GM12878 (cell line): ENCODE measurements around the gene GBGT1. TPM values are rescaled to one million over a fixed set of nuclear protein-coding genes. Genes with fewer than 3 reads are reported as not detected.

Experiments used
- ATAC-seq: fragments of 200-7000 bp; cut with Tn5 transposase; 3 replicates; pipeline ENCODE4 v1.9.1; 2020; ENCODE audit warnings: mild to moderate bottlenecking, moderate library complexity
- BruUV-seq: library from RNA; stranded (reverse); fragments of 400-500 nt; replicated peaks from 2 replicates; lab custom pipeline; 2021; lab: Mats Ljungman, UMichigan
- CTCF ChIA-PET: fragments of 300-600 bp; sonication (Branson Sonifier 250); formaldehyde crosslinking; extraction: SDS; loops from one replicate; lab custom pipeline; 2021; ENCODE audit warnings: inconsistent platforms; lab: Yijun Ruan, JAX
- POLR2A ChIA-PET: fragments of 350-600 bp; formaldehyde crosslinking; extraction: SDS; loops from one replicate; lab custom pipeline; 2021; ENCODE audit warnings: inconsistent platforms; lab: Charles Lee
- RAD21 ChIA-PET: fragments of 300-600 bp; sonication (Branson Sonifier 250); formaldehyde crosslinking; loops from one replicate; lab custom pipeline; 2023; ENCODE audit warnings: antibody characterized with exemption; ENCODE audit not compliant: unreplicated experiment; lab: Charles Lee
- SMC1A ChIA-PET: fragments of 300-600 bp; sonication (Branson Sonifier 250); formaldehyde crosslinking; loops from one replicate; lab custom pipeline; 2023; ENCODE audit not compliant: unreplicated experiment, uncharacterized antibody; lab: Charles Lee
- DNase-seq: peaks from one replicate; pipeline ENCODE4 v3.0.0-alpha.2; 2011; ENCODE audit warnings: low read depth, low spot score
- FAIRE-seq: peaks from 3 replicates; lab custom pipeline; 2011; peaks lifted over from hg19 to GRCh38; lab: Jason Lieb, UNC
- H2AFZ ChIP-seq: 2 replicates; pipeline ENCODE4 v1.6.0; 2011; ENCODE audit warnings: low read depth, low read length, control low read depth; ENCODE audit not compliant: control insufficient read depth
- H3K27ac ChIP-seq: 2 replicates; pipeline ENCODE4 v1.5.1; 2011; ENCODE audit warnings: control low read depth; ENCODE audit not compliant: control insufficient read depth, insufficient read depth
- H3K27me3 ChIP-seq, 2 experiments: replicated peaks in 1 of 2; 2 replicates each; pipeline versions ENCODE4 v1.6.0 to v1.6.1; 2011; ENCODE audit warnings: low read length in 1 of 2; ENCODE audit not compliant: control insufficient read depth in 2 of 2, insufficient read depth in 2 of 2
- H3K36me3 ChIP-seq, 2 experiments: 2 replicates each; pipeline ENCODE4 v1.5.1; 2011; ENCODE audit warnings: low read length in 1 of 2; ENCODE audit not compliant: control insufficient read depth in 2 of 2, insufficient read depth in 2 of 2
- H3K4me1 ChIP-seq: 2 replicates; pipeline ENCODE4 v1.6.1; 2011; ENCODE audit warnings: mild to moderate bottlenecking, low read length, moderate library complexity, mixed read lengths; ENCODE audit not compliant: control insufficient read depth, insufficient read depth
- H3K4me2 ChIP-seq: 2 replicates; pipeline ENCODE4 v1.6.0; 2011; ENCODE audit warnings: control low read depth; ENCODE audit not compliant: control insufficient read depth, insufficient read depth
- H3K4me3 ChIP-seq: fragments of 200-600 bp; sonication (generic); 2 replicates; pipeline ENCODE4 v1.5.1; 2016
- H3K79me2 ChIP-seq: 2 replicates; pipeline ENCODE4 v1.6.0; 2011; ENCODE audit warnings: low read length; ENCODE audit not compliant: control insufficient read depth, insufficient read depth
- H3K9ac ChIP-seq: 2 replicates; pipeline ENCODE4 v1.8.0; 2011; ENCODE audit warnings: low read length, control low read depth, mixed read lengths; ENCODE audit not compliant: control insufficient read depth, insufficient read depth
- H3K9me3 ChIP-seq: replicated peaks from 3 replicates; pipeline ENCODE4 v1.5.1; 2011; ENCODE audit warnings: mild to moderate bottlenecking, low read length; ENCODE audit not compliant: control insufficient read depth, insufficient read depth
- H4K20me1 ChIP-seq: 2 replicates; pipeline ENCODE4 v1.6.0; 2011; ENCODE audit not compliant: control insufficient read depth, insufficient read depth
- CBX3 ChIP-seq: fragments of 200-600 bp; sonication (generic); IDR thresholded peaks from 2 replicates; pipeline ENCODE4 v1.6.1; 2016; ENCODE audit warnings: low read depth, borderline replicate concordance
- DPF2 ChIP-seq: fragments of 450-650 bp; IDR thresholded peaks from 2 replicates; pipeline ENCODE4 v1.6.1; 2017; ENCODE audit warnings: mild to moderate bottlenecking
- GABPA ChIP-seq: IDR thresholded peaks from 2 replicates; pipeline ENCODE4 v1.6.1; 2014; ENCODE audit warnings: antibody characterized with exemption, low read depth, mild to moderate bottlenecking, inconsistent platforms
- HCFC1 ChIP-seq: fragments of 150-350 bp; IDR thresholded peaks from 2 replicates; pipeline ENCODE4 v1.6.1; 2014; ENCODE audit warnings: low read length
- HDAC6 ChIP-seq: fragments of 200-600 bp; sonication (generic); IDR thresholded peaks from one replicate; pipeline ENCODE4 v1.8.0; 2017; ENCODE audit warnings: antibody characterized with exemption; ENCODE audit not compliant: unreplicated experiment
- MYB ChIP-seq: fragments of 150-350 bp; IDR thresholded peaks from 2 replicates; pipeline ENCODE4 v1.6.1; 2014; ENCODE audit warnings: mild to moderate bottlenecking, low read depth, low read length, borderline replicate concordance
- NR2C1 ChIP-seq: fragments of 450-650 bp; IDR thresholded peaks from 2 replicates; pipeline ENCODE4 v1.6.1; 2017; ENCODE audit warnings: antibody characterized with exemption, mild to moderate bottlenecking, moderate library complexity
- NRF1 ChIP-seq: conservative IDR thresholded peaks from 2 replicates; pipeline ENCODE4 v1.6.1; 2011; ENCODE audit warnings: mild to moderate bottlenecking, low read depth, low read length, improper control_type of control experiment
- POLR2AphosphoS5 ChIP-seq: IDR thresholded peaks from 2 replicates; pipeline ENCODE4 v1.6.1; 2011; ENCODE audit warnings: mild to moderate bottlenecking, low read length, inconsistent platforms
- PRDM15 ChIP-seq: fragments of 450-650 bp; formaldehyde crosslinking; IDR thresholded peaks from 2 replicates; pipeline ENCODE4 v1.4.0; 2020; ENCODE audit warnings: mild to moderate bottlenecking, moderate library complexity
- RAD51 ChIP-seq: fragments of 450-650 bp; IDR thresholded peaks from 2 replicates; pipeline ENCODE4 v1.6.1; 2016; ENCODE audit warnings: moderate library complexity, mild to moderate bottlenecking, inconsistent platforms
- RCOR1 ChIP-seq: conservative IDR thresholded peaks from 2 replicates; pipeline ENCODE4 v1.6.1; 2012; ENCODE audit warnings: low read depth, low read length, improper control_type of control experiment
- SIN3A ChIP-seq: IDR thresholded peaks from 2 replicates; pipeline ENCODE4 v1.6.1; 2012; ENCODE audit warnings: low read depth, low read length, improper control_type of control experiment
- SPI1 ChIP-seq: IDR thresholded peaks from 2 replicates; pipeline ENCODE4 v1.6.1; 2011; ENCODE audit warnings: low read depth, mild to moderate bottlenecking, low read length, moderate library complexity, borderline replicate concordance; ENCODE audit not compliant: insufficient read depth
- TARDBP ChIP-seq: IDR thresholded peaks from 2 replicates; pipeline ENCODE4 v1.6.1; 2016; ENCODE audit warnings: borderline replicate concordance
- ZSCAN29 ChIP-seq: fragments of 450-650 bp; IDR thresholded peaks from 2 replicates; pipeline ENCODE4 v1.6.1; 2017; ENCODE audit warnings: mild to moderate bottlenecking, moderate library complexity
- WGBS: methylation state at CpG from one replicate; pipeline ENCODE4 v1.1.6; 2016; ENCODE audit warnings: low lambda C conversion rate; ENCODE audit not compliant: insufficient replicate concordance, insufficient coverage; ENCODE audit errors: missing lambda C conversion rate; 5-methylcytosine and 5-hydroxymethylcytosine counted together
- in situ Hi-C: fragments of 300-500 bp; cut with MboI; formaldehyde crosslinking; loops from 9 replicates; pipeline ENCODE4 v1.14.3; 2018; ENCODE audit warnings: mixed read lengths
- intact Hi-C: fragments of 100-400 bp; cut with micrococcal nuclease; formaldehyde crosslinking; loops from one replicate; pipeline ENCODE4 v1.14.2; 2022; ENCODE audit not compliant: unreplicated experiment
- polyA plus RNA-seq, 11 experiments: library from polyadenylated mRNA; depleted of rRNA in 4 of 11; unstranded in 6 of 11; stranded (reverse) in 5 of 11; fragments of >200 nt; fragmentation: Nextera tagmentation in 4 of 11; fragmentation: Illumina TruSeq in 1 of 11; extraction: Ambion mirVana in 4 of 11; extraction: Trizol in 1 of 11; gene quantifications; 1 replicate in 1 of 11; 2 replicates in 10 of 11; pipeline versions ENCODE4 v1.2.1 to v1.2.3, GENCODE V29; 2011 to 2016; ENCODE audit warnings: inconsistent platforms in 2 of 11, missing spikeins in 2 of 11, low read depth in 1 of 11
- total RNA-seq, 4 experiments: library from RNA; depleted of rRNA in 3 of 4; stranded (reverse); fragments of >200 nt in 3 of 4; fragmentation: Illumina TruSeq in 1 of 4; extraction: Trizol in 1 of 4; gene quantifications; 2 replicates each; pipeline versions ENCODE4 v1.2.1 to v1.2.3, GENCODE V29; 2013 to 2021

The GBGT1 gene
- total and polyA plus RNA-seq, 10 of the 15 experiments (the other 5 are each of a cell fraction or from before 2014, with no cell fraction given): 0.08 to 1.9 (median 0.49) TPM

DNA sequence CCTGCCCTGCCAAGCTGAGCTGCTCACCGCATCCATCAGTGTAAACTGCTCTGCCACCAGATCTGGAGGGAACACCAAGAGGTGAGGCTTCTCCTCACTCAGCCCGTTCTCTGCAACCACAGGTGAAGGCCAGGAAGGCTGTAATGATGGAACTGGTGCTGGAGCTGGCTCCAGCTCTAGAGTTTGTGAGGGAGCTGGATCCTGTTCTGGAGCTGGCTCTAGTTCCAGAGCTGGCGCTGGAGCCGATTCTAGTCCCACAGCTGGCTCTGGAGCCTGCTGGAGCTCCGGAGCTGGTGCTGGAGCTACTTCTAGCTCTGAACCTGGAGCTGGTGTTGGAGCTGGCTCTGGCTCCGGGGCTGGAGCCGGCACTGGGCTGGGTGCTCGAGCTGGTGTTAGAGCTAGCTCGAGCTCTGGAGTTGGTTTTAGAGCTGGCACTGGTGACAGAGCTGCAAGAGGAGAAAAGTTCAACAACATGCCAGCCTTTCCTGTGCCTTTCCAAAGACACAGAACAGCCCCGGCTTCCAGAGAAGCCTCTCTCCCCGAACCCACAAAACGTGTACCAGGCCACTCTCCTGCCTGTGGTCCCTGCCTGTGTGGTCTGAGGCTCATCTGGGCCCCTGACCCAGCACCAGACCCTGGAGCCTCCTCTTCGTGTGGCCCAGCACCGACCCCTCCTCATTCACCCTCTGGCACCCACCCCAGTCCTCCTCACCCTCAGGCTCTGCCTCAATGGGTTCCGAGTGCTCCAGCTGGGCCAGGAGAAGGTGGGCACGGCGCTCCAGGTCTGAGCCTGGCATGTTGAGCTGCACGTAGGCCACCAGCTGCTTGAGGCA is 55.5 kb downstream of the GBGT1 start:
- POLR2A ChIA-PET: interaction anchor here (0.5 kb wide), 1 partner anchor 455 kb away, joined by 5 read pairs; no protein-coding TSS in a partner anchor

GRCh38 chr9:133107245-133107722 is 56.4 kb downstream of the GBGT1 start:
- intact Hi-C loops: no loop called here
- DNase-seq: no peak
- Histone ChIP-seq H3K79me2 (peaks cover 1% of the 10 kb centered on the region; the same call in 1 of the 2 replicates), H3K9ac (no peak overlapping the region), H3K4me2 (no peak overlapping the region), H3K4me3 (no peak overlapping the region), H3K4me1 (peaks cover under 1% of the 10 kb centered on the region; the same call in 1 of the 2 replicates), H2AFZ (no peak overlapping the region), H4K20me1 (no peaks in the 10 kb centered on the region), H3K27me3 (no peaks in the 10 kb centered on the region), H3K9me3 (no peaks in the 10 kb centered on the region), H3K27ac (no peak overlapping the region), H3K36me3 (peaks cover 29 to 38% of the 10 kb centered on the region in 2 experiments)
- POLR2A ChIA-PET: no interaction called here
- in situ Hi-C loops: loop anchor here (5.0 kb wide), 1 partner anchor 40 kb away; no protein-coding TSS in a partner anchor
- CTCF ChIA-PET: interaction anchor here (0.8 to 22.5 kb wide), 5 partner anchors 8 to 79 kb away, joined by 3 to 401 read pairs (median 4); no protein-coding TSS in a partner anchor
- FAIRE-seq: no peak
- ATAC-seq: no peak
- RAD21 ChIA-PET: no interaction called here
- SMC1A ChIA-PET: interaction anchor here (1.5 to 1.6 kb wide), 2 partner anchors 11 to 40 kb away, joined by 3 to 5 read pairs; no protein-coding TSS in a partner anchor
- BruUV-seq: no TSS peak
- WGBS: 93% methylated on average over 10 of the region's 13 CpGs
- TF ChIP-seq HCFC1: no peak
- TF ChIP-seq HDAC6: no peak
- no peak for TF ChIP-seq SPI1
- TF ChIP-seq MYB: no peak
- no peak for TF ChIP-seq PRDM15 (CRISPR knock-in tag)
- no peak for TF ChIP-seq RAD51
- no peak for TF ChIP-seq NR2C1
- no peak for TF ChIP-seq CBX3

More for the DNA sequence above, 55.5 kb downstream of the GBGT1 start:
- Histone ChIP-seq H3K27ac (no peak overlapping the region), H3K9me3 (no peaks in the 10 kb centered on the region), H4K20me1 (no peaks in the 10 kb centered on the region), H3K27me3 (no peaks in the 10 kb centered on the region), H3K4me3 (no peak overlapping the region), H3K4me1 (peaks cover 10% of the 10 kb centered on the region)
- ATAC-seq (no peak), FAIRE-seq (no peak)
- TSS peak; percentile 29 for BruUV-seq
- ChIA-PET SMC1A (interaction anchor here (1.5 to 1.7 kb wide), 3 partner anchors 12 to 39 kb away, joined by 3 to 9 read pairs (median 5); no protein-coding TSS in a partner anchor), CTCF (interaction anchor here (1.0 to 22.5 kb wide), 3 partner anchors 11 to 78 kb away, joined by 3 to 401 read pairs (median 4); no protein-coding TSS in a partner anchor)
- in situ Hi-C loops: loop anchor here (5.0 kb wide), 1 partner anchor 39 kb away; no protein-coding TSS in a partner anchor
- TF ChIP-seq SIN3A (no peak), ZSCAN29 (no peak), NRF1 (no peak), TARDBP (no peak), RCOR1 (no peak), POLR2AphosphoS5 (no peak), GABPA (no peak), DPF2 (no peak)
- TF ChIP-seq, all 136 proteins: peak for 0
- Histone ChIP-seq H3K79me2 (peaks cover 9% of the 10 kb centered on the region), H3K9ac (no peak overlapping the region), H2AFZ (no peak overlapping the region), H3K36me3 (peaks cover 23 to 33% of the 10 kb centered on the region in 2 experiments), H3K4me2 (no peak overlapping the region)
- 95% methylated on average over 18 of the region's 18 CpGs for WGBS
- no peak for DNase-seq
- intact Hi-C loops: no loop called here
- RAD21 ChIA-PET: interaction anchor here (0.9 kb wide), 1 partner anchor 36 kb away, joined by 7 read pairs; no protein-coding TSS in a partner anchor
